ENCODE measurements around the gene ACTN4. TPM values are rescaled to one million over a fixed set of nuclear protein-coding genes. Genes with fewer than 3 reads are reported as not detected.
"Not testable (repeated sequence)": the region's sequence is repeated elsewhere in the genome, so short reads cannot be mapped to it uniquely, and the experiment has no call there.

The ACTN4 gene
- polyA plus RNA-seq: 100 to 1,000 TPM; 261 to 376 TPM

GRCh38 chr19:38647368-38647965 is at the start of gene ACTN4:
Gene ACTN4 (plus strand): TSS chr19:38647649. CDS start chr19:38647746, 97 bp downstream.
- peaks cover 0 to 8% of the 10 kb centered on the region in 2 donors for H3K4me1 ChIP-seq (ENCODE audit: control insufficient read depth in 2 of 2, insufficient read depth in 2 of 2, low read length in 1 of 2)

DNA sequence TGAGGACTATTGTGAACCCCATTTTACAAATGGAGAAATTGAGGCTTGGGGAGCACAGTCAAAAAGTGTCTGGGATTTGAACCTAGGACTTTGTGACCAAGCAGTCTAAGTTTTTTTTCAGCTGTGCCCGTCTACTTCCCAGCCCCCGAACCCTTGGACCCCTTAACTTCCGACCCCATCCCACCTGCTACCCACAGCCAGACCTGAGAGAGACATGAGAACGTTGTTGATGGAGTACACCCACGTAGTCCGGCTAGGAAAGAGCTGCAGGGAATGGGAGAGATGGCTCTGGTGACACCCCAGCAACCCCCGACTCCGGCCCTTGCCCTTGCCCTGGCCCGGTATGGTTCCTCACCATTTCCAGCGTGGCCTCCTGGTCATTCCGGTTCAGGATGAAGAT is 47.7 kb upstream of the ACTN4 start:
- 90% methylated on average over 11 of the region's 11 CpGs for WGBS, 2 donors
- Histone ChIP-seq H3K4me1 (ENCODE audit: control insufficient read depth in 2 of 2, insufficient read depth in 2 of 2, low read length in 1 of 2) (peaks cover 3% of the 10 kb centered on the region in 2 donors), H3K27me3 (ENCODE audit: control insufficient read depth in 1 of 2, insufficient read depth in 2 of 2, low read length in 2 of 2) (no peaks in the 10 kb centered on the region), H3K36me3 (ENCODE audit: control insufficient read depth in 2 of 2, insufficient read depth in 2 of 2, low read length in 1 of 2) (no peaks in the 10 kb centered on the region), H3K4me3 (ENCODE audit: low read depth in 1 of 2, low read length in 2 of 2) (no peak overlapping the region), H3K9me3 (ENCODE audit: control insufficient read depth in 2 of 2, insufficient read depth in 1 of 2, low read depth in 1 of 2, low read length in 1 of 2) (peaks cover 0 to 3% of the 10 kb centered on the region in 2 donors), H3K27ac (ENCODE audit: low read depth in 2 of 2, low read length in 1 of 2) (no peak overlapping the region)

More at GRCh38 chr19:38647368-38647965, at the start of gene ACTN4:
- Histone ChIP-seq H3K9me3 (ENCODE audit: control insufficient read depth in 2 of 2, insufficient read depth in 1 of 2, low read depth in 1 of 2, low read length in 1 of 2) (no peaks in the 10 kb centered on the region), H3K27ac (ENCODE audit: low read depth in 2 of 2, low read length in 1 of 2) (peak within 1 kb of the TSS; percentile 91 to 99), H3K4me3 (ENCODE audit: low read depth in 1 of 2, low read length in 2 of 2) (peak within 1 kb of the TSS; percentile 94 to 95), H3K27me3 (ENCODE audit: control insufficient read depth in 1 of 2, insufficient read depth in 2 of 2, low read length in 2 of 2) (no peaks in the 10 kb centered on the region), H3K36me3 (ENCODE audit: control insufficient read depth in 2 of 2, insufficient read depth in 2 of 2, low read length in 1 of 2) (no peaks in the 10 kb centered on the region)
- WGBS, 2 donors: 1% methylated on average over 72 to 77 of the region's 77 CpGs

DNA sequence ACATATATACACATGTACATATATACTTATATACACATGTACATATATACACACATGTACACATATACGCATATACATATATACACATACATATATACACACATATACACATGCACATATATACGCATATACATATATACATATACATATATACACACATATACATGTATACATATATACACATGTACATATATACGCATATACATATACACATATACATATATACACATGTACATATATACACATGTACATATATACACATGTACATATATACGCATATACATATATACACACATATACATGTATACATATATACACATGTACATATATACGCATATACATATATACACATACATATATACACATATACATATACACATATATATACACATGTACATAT is 44.6 kb upstream of the ACTN4 start:
- WGBS, 2 donors: 95 to 96% methylated on average over 5 of the region's 5 CpGs
- not testable (repeated sequence) for H3K36me3 ChIP-seq (ENCODE audit: control insufficient read depth in 2 of 2, insufficient read depth in 2 of 2, low read length in 1 of 2); H3K4me3 ChIP-seq (ENCODE audit: low read depth in 1 of 2, low read length in 2 of 2); H3K27me3 ChIP-seq (ENCODE audit: control insufficient read depth in 1 of 2, insufficient read depth in 2 of 2, low read length in 2 of 2); H3K27ac ChIP-seq (ENCODE audit: low read depth in 2 of 2, low read length in 1 of 2); H3K9me3 ChIP-seq (ENCODE audit: control insufficient read depth in 2 of 2, insufficient read depth in 1 of 2, low read depth in 1 of 2, low read length in 1 of 2); H3K4me1 ChIP-seq (ENCODE audit: control insufficient read depth in 2 of 2, insufficient read depth in 2 of 2, low read length in 1 of 2)

GRCh38 chr19:38606131-38606530 is 41.3 kb upstream of the ACTN4 start:
- 72 to 85% methylated on average over 6 of the region's 6 CpGs for WGBS, 2 donors
- H3K4me3 ChIP-seq (ENCODE audit: low read depth in 1 of 2, low read length in 2 of 2): no peak overlapping the region
- no peaks in the 10 kb centered on the region for H3K27me3 ChIP-seq (ENCODE audit: control insufficient read depth in 1 of 2, insufficient read depth in 2 of 2, low read length in 2 of 2)
- H3K27ac ChIP-seq (ENCODE audit: low read depth in 2 of 2, low read length in 1 of 2): no peak overlapping the region
- no peaks in the 10 kb centered on the region for H3K36me3 ChIP-seq (ENCODE audit: control insufficient read depth in 2 of 2, insufficient read depth in 2 of 2, low read length in 1 of 2)
- peaks cover 0 to 1% of the 10 kb centered on the region in 2 donors for H3K9me3 ChIP-seq (ENCODE audit: control insufficient read depth in 2 of 2, insufficient read depth in 1 of 2, low read depth in 1 of 2, low read length in 1 of 2)
- no peaks in the 10 kb centered on the region for H3K4me1 ChIP-seq (ENCODE audit: control insufficient read depth in 2 of 2, insufficient read depth in 2 of 2, low read length in 1 of 2)

GRCh38 chr19:38614289-38614688 is 33.2 kb upstream of the ACTN4 start:
- Histone ChIP-seq H3K4me3 (ENCODE audit: low read depth in 1 of 2, low read length in 2 of 2) (no peak overlapping the region), H3K9me3 (ENCODE audit: control insufficient read depth in 2 of 2, insufficient read depth in 1 of 2, low read depth in 1 of 2, low read length in 1 of 2) (peaks cover 0 to 3% of the 10 kb centered on the region in 2 donors), H3K27me3 (ENCODE audit: control insufficient read depth in 1 of 2, insufficient read depth in 2 of 2, low read length in 2 of 2) (no peaks in the 10 kb centered on the region), H3K27ac (ENCODE audit: low read depth in 2 of 2, low read length in 1 of 2) (no peak overlapping the region), H3K36me3 (ENCODE audit: control insufficient read depth in 2 of 2, insufficient read depth in 2 of 2, low read length in 1 of 2) (no peaks in the 10 kb centered on the region), H3K4me1 (ENCODE audit: control insufficient read depth in 2 of 2, insufficient read depth in 2 of 2, low read length in 1 of 2) (peaks cover 0 to 8% of the 10 kb centered on the region in 2 donors)
- WGBS, 2 donors: 59 to 73% methylated on average over 3 of the region's 3 CpGs

DNA sequence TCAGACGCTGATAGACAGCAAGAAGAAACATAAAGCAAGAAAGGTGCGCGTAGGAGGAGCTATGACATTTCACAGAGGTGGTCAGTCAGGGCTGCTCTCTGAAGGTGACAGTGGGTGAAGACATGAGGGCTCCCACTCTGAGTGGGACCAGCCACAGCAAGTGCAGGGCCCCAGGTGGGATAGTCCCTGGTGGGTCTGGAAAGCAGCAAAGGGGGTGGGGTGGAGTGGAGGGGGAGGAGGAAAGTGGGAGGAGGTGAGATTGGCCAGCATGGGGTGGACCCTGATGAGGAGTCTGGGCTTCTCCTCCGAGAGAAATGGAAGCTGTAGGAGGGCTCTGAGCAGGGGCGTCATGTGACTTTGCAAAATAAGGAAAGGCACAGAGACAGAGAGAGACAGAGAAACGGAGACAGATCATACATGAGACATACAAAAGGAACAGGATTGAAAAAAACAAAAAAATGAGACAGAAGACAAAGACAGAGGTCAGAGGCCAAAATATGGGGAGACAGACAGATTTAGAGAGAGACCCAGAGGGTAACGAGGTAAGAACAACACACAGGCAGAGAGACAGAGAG is 32.4 kb upstream of the ACTN4 start:
- H3K9me3 ChIP-seq (ENCODE audit: control insufficient read depth in 2 of 2, insufficient read depth in 1 of 2, low read depth in 1 of 2, low read length in 1 of 2): peaks cover 0 to 4% of the 10 kb centered on the region in 2 donors
- no peaks in the 10 kb centered on the region for H3K27me3 ChIP-seq (ENCODE audit: control insufficient read depth in 1 of 2, insufficient read depth in 2 of 2, low read length in 2 of 2)
- no peak overlapping the region for H3K4me3 ChIP-seq (ENCODE audit: low read depth in 1 of 2, low read length in 2 of 2)
- no peaks in the 10 kb centered on the region for H3K36me3 ChIP-seq (ENCODE audit: control insufficient read depth in 2 of 2, insufficient read depth in 2 of 2, low read length in 1 of 2)
- H3K27ac ChIP-seq (ENCODE audit: low read depth in 2 of 2, low read length in 1 of 2): no peak overlapping the region
- peaks cover 5 to 13% of the 10 kb centered on the region in 2 donors for H3K4me1 ChIP-seq (ENCODE audit: control insufficient read depth in 2 of 2, insufficient read depth in 2 of 2, low read length in 1 of 2)
- 77 to 80% methylated on average over 7 of the region's 7 CpGs for WGBS, 2 donors

DNA sequence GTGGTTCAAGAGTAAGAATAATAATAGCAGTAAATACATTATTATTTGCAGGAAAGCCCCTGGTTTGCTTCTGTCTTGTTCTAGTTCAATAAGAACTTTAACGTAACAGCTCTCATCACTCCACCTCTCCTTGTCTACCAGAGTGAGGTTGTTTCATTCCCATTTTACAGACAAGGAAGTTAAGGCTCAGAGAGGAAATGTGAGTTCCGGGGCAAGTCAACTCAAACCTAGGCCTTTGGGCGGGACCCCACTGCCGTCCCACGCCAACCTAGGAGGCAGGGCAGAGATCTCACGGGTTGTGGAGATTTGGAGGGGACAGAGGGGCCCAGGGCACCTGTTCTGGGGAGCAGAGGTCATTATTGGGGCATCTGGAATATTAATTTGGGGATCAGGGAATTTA is 31.2 kb upstream of the ACTN4 start:
- H3K4me3 ChIP-seq (ENCODE audit: low read depth in 1 of 2, low read length in 2 of 2): no peak overlapping the region
- 77 to 86% methylated on average over 6 of the region's 6 CpGs for WGBS, 2 donors
- peaks cover 2% of the 10 kb centered on the region in 2 donors for H3K36me3 ChIP-seq (ENCODE audit: control insufficient read depth in 2 of 2, insufficient read depth in 2 of 2, low read length in 1 of 2)
- no peaks in the 10 kb centered on the region for H3K27me3 ChIP-seq (ENCODE audit: control insufficient read depth in 1 of 2, insufficient read depth in 2 of 2, low read length in 2 of 2)
- peaks cover 7 to 16% of the 10 kb centered on the region in 2 donors for H3K4me1 ChIP-seq (ENCODE audit: control insufficient read depth in 2 of 2, insufficient read depth in 2 of 2, low read length in 1 of 2)
- H3K27ac ChIP-seq (ENCODE audit: low read depth in 2 of 2, low read length in 1 of 2): no peak overlapping the region
- peaks cover 0 to 4% of the 10 kb centered on the region in 2 donors for H3K9me3 ChIP-seq (ENCODE audit: control insufficient read depth in 2 of 2, insufficient read depth in 1 of 2, low read depth in 1 of 2, low read length in 1 of 2)

DNA sequence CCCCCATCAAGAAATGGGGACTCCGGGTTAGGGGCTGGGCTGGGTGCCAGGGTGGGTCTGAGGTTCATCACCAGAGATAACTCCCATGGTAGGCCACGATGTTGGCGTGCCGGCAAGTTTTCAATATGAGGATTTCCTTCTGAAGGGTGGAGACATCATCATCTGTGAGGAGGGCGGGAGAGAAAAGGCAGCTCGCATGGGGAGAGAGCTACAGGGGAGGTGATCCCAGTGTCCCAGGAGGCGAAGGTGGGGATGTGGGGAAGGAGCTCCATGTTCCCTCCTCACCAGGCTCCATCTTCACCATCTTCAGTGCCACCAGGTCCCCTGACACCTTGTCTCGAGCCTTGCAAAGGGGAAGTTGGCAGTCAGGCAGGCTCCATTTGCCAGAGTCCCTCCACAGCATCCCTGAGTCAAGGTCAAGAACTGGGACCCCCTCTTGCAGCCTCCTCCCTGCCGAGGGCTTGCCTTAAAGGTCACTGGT is 30.1 kb upstream of the ACTN4 start:
- H3K4me3 ChIP-seq (ENCODE audit: low read depth in 1 of 2, low read length in 2 of 2): peak overlapping the region; percentile 26 to 38
- WGBS, 2 donors: 71 to 73% methylated on average over 9 of the region's 9 CpGs
- no peaks in the 10 kb centered on the region for H3K27me3 ChIP-seq (ENCODE audit: control insufficient read depth in 1 of 2, insufficient read depth in 2 of 2, low read length in 2 of 2)
- peaks cover 7 to 16% of the 10 kb centered on the region in 2 donors for H3K4me1 ChIP-seq (ENCODE audit: control insufficient read depth in 2 of 2, insufficient read depth in 2 of 2, low read length in 1 of 2)
- peak overlapping the region in 1 of 2 donors; percentile 21 for H3K27ac ChIP-seq (ENCODE audit: low read depth in 2 of 2, low read length in 1 of 2)
- peaks cover 0 to 4% of the 10 kb centered on the region in 2 donors for H3K9me3 ChIP-seq (ENCODE audit: control insufficient read depth in 2 of 2, insufficient read depth in 1 of 2, low read depth in 1 of 2, low read length in 1 of 2)
- H3K36me3 ChIP-seq (ENCODE audit: control insufficient read depth in 2 of 2, insufficient read depth in 2 of 2, low read length in 1 of 2): peaks cover 4 to 9% of the 10 kb centered on the region in 2 donors

- Histone ChIP-seq H3K27ac (ENCODE audit: low read depth in 2 of 2, low read length in 1 of 2) (peak within 1 kb of the TSS; percentile 88 to 93), H3K27me3 (ENCODE audit: control insufficient read depth in 1 of 2, insufficient read depth in 2 of 2, low read length in 2 of 2) (no peaks in the 10 kb centered on the region), H3K9me3 (ENCODE audit: control insufficient read depth in 2 of 2, insufficient read depth in 1 of 2, low read depth in 1 of 2, low read length in 1 of 2) (peaks cover 0 to 4% of the 10 kb centered on the region in 2 donors), H3K4me1 (ENCODE audit: control insufficient read depth in 2 of 2, insufficient read depth in 2 of 2, low read length in 1 of 2) (peaks cover 7 to 16% of the 10 kb centered on the region in 2 donors), H3K4me3 (ENCODE audit: low read depth in 1 of 2, low read length in 2 of 2) (peak within 1 kb of the TSS; percentile 97 to 99), H3K36me3 (ENCODE audit: control insufficient read depth in 2 of 2, insufficient read depth in 2 of 2, low read length in 1 of 2) (peaks cover 4 to 12% of the 10 kb centered on the region in 2 donors)
- WGBS, 2 donors: 27 to 33% methylated on average over 28 of the region's 28 CpGs
Measured at GRCh38 chr19:38617764-38618589, 29.5 kb upstream of the ACTN4 start, which contains the start of gene MAP4K1. Gene MAP4K1 (minus strand): TSS chr19:38617953. CDS start chr19:38617895, 58 bp downstream.
